Fibroblast of lung (primary cell): ENCODE measurements around the gene IFITM5. TPM values are rescaled to one million over a fixed set of nuclear protein-coding genes. Genes with fewer than 3 reads are reported as not detected.

ENCODE experiments used
- DNase-seq, 2 donors: peaks; one replicate each; pipeline versions ENCODE4 v3.0.0 to v3.0.0-alpha.2; 2010; ENCODE audit warnings: low read depth in 2 of 2
- H2AFZ ChIP-seq: 2 replicates; pipeline ENCODE4 v1.5.1; 2012; ENCODE audit warnings: low read length, control low read depth, inconsistent platforms
- H3K27ac ChIP-seq: 2 replicates; pipeline ENCODE4 v1.5.1; 2011; ENCODE audit warnings: low read length, control low read depth; ENCODE audit not compliant: insufficient read depth
- H3K27me3 ChIP-seq: 2 replicates; pipeline ENCODE4 v1.5.1; 2011; ENCODE audit warnings: mild to moderate bottlenecking, low read length; ENCODE audit not compliant: control insufficient read depth, insufficient read depth
- H3K36me3 ChIP-seq: 2 replicates; pipeline ENCODE4 v1.5.1; 2011; ENCODE audit warnings: low read length; ENCODE audit not compliant: control insufficient read depth, insufficient read depth
- H3K4me1 ChIP-seq: 2 replicates; pipeline ENCODE4 v1.5.1; 2011; ENCODE audit warnings: low read length; ENCODE audit not compliant: control insufficient read depth, insufficient read depth; ENCODE audit errors: extremely low read depth
- H3K4me2 ChIP-seq: 2 replicates; pipeline ENCODE4 v1.5.1; 2011; ENCODE audit warnings: low read length, control low read depth; ENCODE audit not compliant: insufficient read depth; ENCODE audit errors: extremely low read depth
- H3K4me3 ChIP-seq, 4 experiments: fragments of 200-600 bp in 1 of 4; sonication (generic) in 1 of 4; replicated peaks in 1 of 4; 2 replicates each; pipeline ENCODE4 v1.5.1; 2011 to 2016; ENCODE audit warnings: low read length in 4 of 4, low read depth in 3 of 4, mild to moderate bottlenecking in 3 of 4, control low read depth in 2 of 4, inconsistent platforms in 1 of 4, mixed read lengths in 1 of 4; ENCODE audit not compliant: insufficient read depth in 1 of 4; ENCODE audit errors: control extremely low read depth in 1 of 4
- H3K79me2 ChIP-seq: 2 replicates; pipeline ENCODE4 v1.5.1; 2012; ENCODE audit warnings: mild to moderate bottlenecking, low read length, inconsistent platforms; ENCODE audit not compliant: control insufficient read depth, insufficient read depth
- H3K9ac ChIP-seq: 2 replicates; pipeline ENCODE4 v1.5.1; 2011; ENCODE audit warnings: mild to moderate bottlenecking, low read length, control low read depth; ENCODE audit not compliant: insufficient read depth
- H3K9me3 ChIP-seq: 2 replicates; pipeline ENCODE4 v1.5.1; 2012; ENCODE audit warnings: low read depth, low read length; ENCODE audit not compliant: control insufficient read depth, insufficient read depth
- H4K20me1 ChIP-seq: 2 replicates; pipeline ENCODE4 v1.5.1; 2011; ENCODE audit warnings: low read length; ENCODE audit not compliant: control insufficient read depth, insufficient read depth; ENCODE audit errors: extremely low read depth
- CTCF ChIP-seq, 2 donors: IDR thresholded peaks in 1 of 2; conservative IDR thresholded peaks in 1 of 2; 1 replicate in 1 of 2; 2 replicates in 1 of 2; pipeline ENCODE4 v1.5.1; 2011 to 2012; ENCODE audit warnings: low read length in 2 of 2, control low read depth in 1 of 2, inconsistent platforms in 1 of 2, low read depth in 1 of 2, mild to moderate bottlenecking in 1 of 2
- EZH2 ChIP-seq: IDR thresholded peaks from 2 replicates; pipeline ENCODE4 v1.5.1; 2012; ENCODE audit warnings: low read length, control low read depth, mild to moderate bottlenecking; ENCODE audit errors: missing control alignments
- polyA plus RNA-seq, 2 donors: library from polyadenylated mRNA; depleted of rRNA in 1 of 2; stranded (reverse) in 1 of 2; unstranded in 1 of 2; fragments of >200 nt; gene quantifications; 2 replicates each; pipeline ENCODE4 v1.2.1, GENCODE V29; 2011 to 2012; ENCODE audit warnings: missing spikeins in 1 of 2
- total RNA-seq: library from RNA; depleted of rRNA; stranded (reverse); fragments of >200 nt; gene quantifications from 2 replicates; pipeline ENCODE4 v1.2.1, GENCODE V29; 2014

Gene IFITM5
- total and polyA plus RNA-seq, 2 donors (not counting 1 experiment from before 2014, with no cell fraction given), result 0.50 TPM; not detected in 1

GRCh38 chr11:253160-253885, 46.0 kb downstream of the IFITM5 start:
- no peaks in the 10 kb centered on the region for H3K9me3 ChIP-seq
- no peak for TF ChIP-seq CTCF (conservative IDR thresholded peaks at IDR 0.05 in 1 of 2, IDR thresholded peaks at IDR 0.05 in 1 of 2; ENCODE audit: low read depth in 1 of 2, low read length in 2 of 2)
- TF ChIP-seq EZH2, result no peak
- H2AFZ ChIP-seq, result no peak overlapping the region
- DNase-seq, result no peak
- no peaks in the 10 kb centered on the region for H3K27me3 ChIP-seq
- peaks cover 16% of the 10 kb centered on the region for H3K36me3 ChIP-seq
- no peaks in the 10 kb centered on the region for H4K20me1 ChIP-seq
- H3K27ac ChIP-seq, result no peak overlapping the region
- H3K4me2 ChIP-seq, result no peak overlapping the region
- H3K4me1 ChIP-seq, result no peaks in the 10 kb centered on the region
- no peaks in the 10 kb centered on the region for H3K79me2 ChIP-seq
- H3K4me3 ChIP-seq, result no peak overlapping the region
- H3K9ac ChIP-seq, result no peak overlapping the region

GRCh38 chr11:252666-253065, 46.7 kb downstream of the IFITM5 start:
- no peak overlapping the region for H3K4me3 ChIP-seq
- no peaks in the 10 kb centered on the region for H3K4me1 ChIP-seq
- no peak overlapping the region for H3K9ac ChIP-seq
- no peaks in the 10 kb centered on the region for H3K9me3 ChIP-seq
- no peak overlapping the region for H3K4me2 ChIP-seq
- H3K27me3 ChIP-seq, result no peaks in the 10 kb centered on the region
- H4K20me1 ChIP-seq, result no peaks in the 10 kb centered on the region
- no peak overlapping the region for H2AFZ ChIP-seq
- no peak overlapping the region for H3K27ac ChIP-seq
- peaks cover 16% of the 10 kb centered on the region for H3K36me3 ChIP-seq
- no peak for DNase-seq
- no peak for TF ChIP-seq EZH2
- no peak for TF ChIP-seq CTCF (conservative IDR thresholded peaks at IDR 0.05 in 1 of 2, IDR thresholded peaks at IDR 0.05 in 1 of 2; ENCODE audit: low read depth in 1 of 2, low read length in 2 of 2)
- H3K79me2 ChIP-seq, result no peaks in the 10 kb centered on the region

- no peak overlapping the region for H2AFZ ChIP-seq
- H4K20me1 ChIP-seq, result no peaks in the 10 kb centered on the region
- H3K79me2 ChIP-seq, result no peaks in the 10 kb centered on the region
- no peak for DNase-seq
- H3K9me3 ChIP-seq, result no peaks in the 10 kb centered on the region
- no peak overlapping the region for H3K4me3 ChIP-seq
- no peak overlapping the region for H3K9ac ChIP-seq
- TF ChIP-seq CTCF (conservative IDR thresholded peaks at IDR 0.05 in 1 of 2, IDR thresholded peaks at IDR 0.05 in 1 of 2; ENCODE audit: low read depth in 1 of 2, low read length in 2 of 2) (no peak), EZH2 (no peak)
- H3K4me1 ChIP-seq, result no peaks in the 10 kb centered on the region
- peaks cover 18% of the 10 kb centered on the region for H3K36me3 ChIP-seq
- H3K27ac ChIP-seq, result no peak overlapping the region
- H3K4me2 ChIP-seq, result no peak overlapping the region
- no peaks in the 10 kb centered on the region for H3K27me3 ChIP-seq
Measured at GRCh38 chr11:251550-251949, 47.8 kb downstream of the IFITM5 start.
